ENCODE results near the gene SMAD2. TPM values are rescaled to one million over a fixed set of nuclear protein-coding genes. Genes with fewer than 3 reads are reported as not detected.

The SMAD2 gene
- total RNA-seq, 1 experiment from 2014 or later, result 124 TPM

DNA sequence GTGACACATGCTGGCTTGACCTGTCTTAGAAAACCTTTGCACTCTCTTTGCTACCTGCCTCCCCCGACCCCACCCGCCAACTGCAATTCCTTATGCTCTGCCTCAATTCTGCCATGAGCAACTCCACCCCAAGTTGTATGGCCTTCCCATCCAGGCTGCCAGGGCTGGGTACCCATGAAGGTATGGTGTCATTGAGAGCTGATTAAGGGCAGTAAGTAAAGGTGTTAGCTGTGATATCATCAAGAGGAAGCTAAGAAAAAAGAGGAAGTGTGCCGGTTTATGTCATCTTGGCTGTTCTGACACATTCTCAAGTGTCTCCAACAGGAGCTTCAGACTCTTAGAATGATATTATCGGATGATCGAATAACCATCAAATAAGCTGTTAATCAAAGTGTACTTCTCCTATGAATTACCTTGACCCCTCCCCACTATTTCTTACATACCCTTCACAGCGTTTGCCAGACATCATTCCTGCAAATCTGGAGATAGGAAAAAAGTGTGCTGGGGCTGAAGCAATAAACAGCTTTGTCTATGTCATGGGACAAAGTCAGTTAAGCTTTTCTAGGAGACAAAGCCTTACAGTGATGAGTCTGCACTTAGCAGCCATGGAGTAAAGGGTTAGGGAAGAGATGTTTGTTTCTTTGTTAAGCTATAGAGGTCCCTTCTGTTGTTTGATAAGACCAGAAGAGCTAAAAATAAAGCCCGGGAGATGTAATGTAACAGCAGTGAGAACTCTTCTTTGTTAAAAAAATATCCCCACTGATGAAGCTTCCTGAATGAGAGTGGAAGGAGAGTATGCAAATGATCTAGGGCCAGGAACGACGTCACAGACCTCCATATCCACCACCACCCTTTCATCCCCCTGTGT lies 40.4 kb upstream of the SMAD2 start:
- intact Hi-C loops (cut with micrococcal nuclease; ENCODE audit: unreplicated experiment), result no loop called here
- no peak overlapping the region for H3K27ac ChIP-seq (ENCODE audit: low read depth, low read length, poor library complexity, severe bottlenecking)
- no peak overlapping the region for H3K4me3 ChIP-seq (ENCODE audit: low read depth, low read length, poor library complexity, severe bottlenecking)
- no TSS peak for BruUV-seq (replicated peaks)
- H3K27me3 ChIP-seq (replicated peaks; ENCODE audit: insufficient read depth, low read depth, low read length, poor library complexity), result no peaks in the 10 kb centered on the region
- no peak for DNase-seq (ENCODE audit: low spot score)
- ChIA-PET POLR2A (ENCODE audit: low non-redundant PET) (no interaction called here), CTCF (no interaction called here)
- no peaks in the 10 kb centered on the region for H3K9me3 ChIP-seq (ENCODE audit: low read depth, low read length, poor library complexity, severe bottlenecking)
- H3K36me3 ChIP-seq (ENCODE audit: insufficient read depth, low read length, poor library complexity, severe bottlenecking), result no peaks in the 10 kb centered on the region
- H3K4me1 ChIP-seq (ENCODE audit: insufficient read depth, low read length, poor library complexity, severe bottlenecking), result no peaks in the 10 kb centered on the region
- TF ChIP-seq, protein P1, sequence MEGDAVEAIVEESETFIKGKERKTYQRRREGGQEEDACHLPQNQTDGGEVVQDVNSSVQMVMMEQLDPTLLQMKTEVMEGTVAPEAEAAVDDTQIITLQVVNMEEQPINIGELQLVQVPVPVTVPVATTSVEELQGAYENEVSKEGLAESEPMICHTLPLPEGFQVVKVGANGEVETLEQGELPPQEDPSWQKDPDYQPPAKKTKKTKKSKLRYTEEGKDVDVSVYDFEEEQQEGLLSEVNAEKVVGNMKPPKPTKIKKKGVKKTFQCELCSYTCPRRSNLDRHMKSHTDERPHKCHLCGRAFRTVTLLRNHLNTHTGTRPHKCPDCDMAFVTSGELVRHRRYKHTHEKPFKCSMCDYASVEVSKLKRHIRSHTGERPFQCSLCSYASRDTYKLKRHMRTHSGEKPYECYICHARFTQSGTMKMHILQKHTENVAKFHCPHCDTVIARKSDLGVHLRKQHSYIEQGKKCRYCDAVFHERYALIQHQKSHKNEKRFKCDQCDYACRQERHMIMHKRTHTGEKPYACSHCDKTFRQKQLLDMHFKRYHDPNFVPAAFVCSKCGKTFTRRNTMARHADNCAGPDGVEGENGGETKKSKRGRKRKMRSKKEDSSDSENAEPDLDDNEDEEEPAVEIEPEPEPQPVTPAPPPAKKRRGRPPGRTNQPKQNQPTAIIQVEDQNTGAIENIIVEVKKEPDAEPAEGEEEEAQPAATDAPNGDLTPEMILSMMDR (conservative IDR thresholded peaks at IDR 0.05; ENCODE audit: low read depth, low read length), result no peak
- no peak for TF ChIP-seq EZH2 (IDR thresholded peaks at IDR 0.05; ENCODE audit: borderline replicate concordance, low read depth, low read length, poor library complexity, severe bottlenecking)

- Histone ChIP-seq H3K4me1 (ENCODE audit: insufficient read depth, low read length, poor library complexity, severe bottlenecking) (no peaks in the 10 kb centered on the region), H3K4me3 (ENCODE audit: low read depth, low read length, poor library complexity, severe bottlenecking) (no peak overlapping the region), H3K27me3 (replicated peaks; ENCODE audit: insufficient read depth, low read depth, low read length, poor library complexity) (no peaks in the 10 kb centered on the region), H3K36me3 (ENCODE audit: insufficient read depth, low read length, poor library complexity, severe bottlenecking) (no peaks in the 10 kb centered on the region), H3K9me3 (ENCODE audit: low read depth, low read length, poor library complexity, severe bottlenecking) (no peaks in the 10 kb centered on the region), H3K27ac (ENCODE audit: low read depth, low read length, poor library complexity, severe bottlenecking) (no peak overlapping the region)
- DNase-seq (ENCODE audit: low spot score), result no peak
- ChIA-PET POLR2A (ENCODE audit: low non-redundant PET) (no interaction called here), CTCF (no interaction called here)
- intact Hi-C loops (cut with micrococcal nuclease; ENCODE audit: unreplicated experiment), result no loop called here
- BruUV-seq (replicated peaks), result no TSS peak
- TF ChIP-seq EZH2 (IDR thresholded peaks at IDR 0.05; ENCODE audit: borderline replicate concordance, low read depth, low read length, poor library complexity, severe bottlenecking), result no peak
- TF ChIP-seq, protein P1 (conservative IDR thresholded peaks at IDR 0.05; ENCODE audit: low read depth, low read length), result no peak
Measured at GRCh38 chr18:47969816-47970215, 39.4 kb upstream of the SMAD2 start.

GRCh38 chr18:47968721-47969120 lies 38.3 kb upstream of the SMAD2 start:
- no TSS peak for BruUV-seq (replicated peaks)
- H3K4me1 ChIP-seq (ENCODE audit: insufficient read depth, low read length, poor library complexity, severe bottlenecking), result no peaks in the 10 kb centered on the region
- H3K36me3 ChIP-seq (ENCODE audit: insufficient read depth, low read length, poor library complexity, severe bottlenecking), result no peaks in the 10 kb centered on the region
- POLR2A ChIA-PET (ENCODE audit: low non-redundant PET), result no interaction called here
- DNase-seq (ENCODE audit: low spot score), result no peak
- CTCF ChIA-PET, result no interaction called here
- no peaks in the 10 kb centered on the region for H3K27me3 ChIP-seq (replicated peaks; ENCODE audit: insufficient read depth, low read depth, low read length, poor library complexity)
- no peak overlapping the region for H3K27ac ChIP-seq (ENCODE audit: low read depth, low read length, poor library complexity, severe bottlenecking)
- no peak for TF ChIP-seq EZH2 (IDR thresholded peaks at IDR 0.05; ENCODE audit: borderline replicate concordance, low read depth, low read length, poor library complexity, severe bottlenecking)
- TF ChIP-seq, protein P1 (conservative IDR thresholded peaks at IDR 0.05; ENCODE audit: low read depth, low read length), result no peak
- intact Hi-C loops (cut with micrococcal nuclease; ENCODE audit: unreplicated experiment), result no loop called here
- no peak overlapping the region for H3K4me3 ChIP-seq (ENCODE audit: low read depth, low read length, poor library complexity, severe bottlenecking)
- no peaks in the 10 kb centered on the region for H3K9me3 ChIP-seq (ENCODE audit: low read depth, low read length, poor library complexity, severe bottlenecking)

Data from A673 (cell line).